ENCODE data around the gene CCDC92. TPM values are rescaled to one million over a fixed set of nuclear protein-coding genes. Genes with fewer than 3 reads are reported as not detected.
A peak's percentile ranks its signal among the peaks of the same experiment; 100 is the strongest.

Gene CCDC92
- polyA plus RNA-seq: 36.2 TPM
- long read RNA-seq, donor 1, full-length matches to known transcripts: 6 of 22 reads
- long read RNA-seq, donor 1, partial matches to known transcripts: 0 of 22 reads
- long read RNA-seq, donor 1, other reads (novel, unspliced or antisense): 16 of 22 reads
- long read RNA-seq, donor 2, transcript CCDC92-201 (5 exons, 2,787 nt): major isoform, 10 of 18 reads
- long read RNA-seq, donor 2, partial matches to known transcripts: 8 of 18 reads
- long read RNA-seq, donor 2, other reads (novel, unspliced or antisense): 0 of 18 reads
- long read RNA-seq, donor 3: 0 reads
- long read RNA-seq, donor 4, full-length matches to known transcripts: 2 of 2 reads
- long read RNA-seq, donor 4, partial matches to known transcripts: 0 of 2 reads
- long read RNA-seq, donor 4, other reads (novel, unspliced or antisense): 0 of 2 reads
- long read RNA-seq, donor 5, partial matches to known transcripts: 0 of 4 reads
- long read RNA-seq, donor 5, other reads (novel, unspliced or antisense): 0 of 4 reads
- long read RNA-seq, donor 6, full-length matches to known transcripts: 10 of 70 reads
- long read RNA-seq, donor 6, partial matches to known transcripts: 25 of 70 reads
- long read RNA-seq, donor 6, other reads (novel, unspliced or antisense): 35 of 70 reads
- long read RNA-seq, donor 7, transcript CCDC92-201 (5 exons, 2,787 nt): major isoform, 7 of 8 reads
- long read RNA-seq, donor 7, partial matches to known transcripts: 0 of 8 reads
- long read RNA-seq, donor 7, other reads (novel, unspliced or antisense): 0 of 8 reads
- long read RNA-seq, donor 8, full-length matches to known transcripts: 15 of 15 reads
- long read RNA-seq, donor 8, partial matches to known transcripts: 0 of 15 reads
- long read RNA-seq, donor 8, other reads (novel, unspliced or antisense): 0 of 15 reads
- long read RNA-seq, donor 9, full-length matches to known transcripts: 5 of 12 reads
- long read RNA-seq, donor 9, partial matches to known transcripts: 7 of 12 reads
- long read RNA-seq, donor 9, other reads (novel, unspliced or antisense): 0 of 12 reads
- long read RNA-seq, donor 10, full-length matches to known transcripts: 14 of 62 reads
- long read RNA-seq, donor 10, partial matches to known transcripts: 31 of 62 reads
- long read RNA-seq, donor 10, other reads (novel, unspliced or antisense): 17 of 62 reads
- long read RNA-seq, donor 11, full-length matches to known transcripts: 11 of 11 reads
- long read RNA-seq, donor 11, partial matches to known transcripts: 0 of 11 reads
- long read RNA-seq, donor 11, other reads (novel, unspliced or antisense): 0 of 11 reads

- peak; percentile 96 to 98 for DNase-seq
- no CpG with 5 or more reads among the region's 138 CpGs for WGBS (ENCODE audit: insufficient coverage, low lambda C conversion rate)
- peak within 1 kb of the TSS; percentile 63 for H3K4me3 ChIP-seq (ENCODE audit: low read length)
Observed at GRCh38 chr12:123972457-123973401, at the start of gene CCDC92, which contains the start of gene ZNF664. CCDC92 (minus strand) TSS chr12:123972831; CDS start chr12:123944305, 28,526 bp downstream. ZNF664 (plus strand) TSS chr12:123973215; CDS start chr12:124012145, 38,930 bp downstream.

GRCh38 chr12:124022161-124022560 lies 49.5 kb upstream of the CCDC92 start:
- Histone ChIP-seq H3K36me3 (ENCODE audit: control insufficient read depth, insufficient read depth, low read length) (no peaks in the 10 kb centered on the region), H3K4me1 (ENCODE audit: control insufficient read depth, insufficient read depth, low read length) (no peaks in the 10 kb centered on the region), H3K9me3 (ENCODE audit: control insufficient read depth, low read depth, low read length) (no peaks in the 10 kb centered on the region), H3K4me3 (ENCODE audit: low read length) (no peak overlapping the region), H3K27ac (ENCODE audit: low read length) (no peak overlapping the region), H3K27me3 (ENCODE audit: control insufficient read depth, insufficient read depth, low read length) (no peaks in the 10 kb centered on the region)
- DNase-seq: no peak
- 100% methylated on average over 2 of the region's 3 CpGs for WGBS (ENCODE audit: insufficient coverage, low lambda C conversion rate)

More at GRCh38 chr12:123972457-123973401, at the start of gene CCDC92, which contains the start of gene ZNF664:
- H3K9me3 ChIP-seq (ENCODE audit: control insufficient read depth, low read depth, low read length): no peaks in the 10 kb centered on the region
- H3K27me3 ChIP-seq (ENCODE audit: control insufficient read depth, insufficient read depth, low read length): no peaks in the 10 kb centered on the region
- peak within 1 kb of the TSS; percentile 87 for H3K27ac ChIP-seq (ENCODE audit: low read length)
- H3K4me1 ChIP-seq (ENCODE audit: control insufficient read depth, insufficient read depth, low read length): peaks cover 3% of the 10 kb centered on the region
- peaks cover 14% of the 10 kb centered on the region for H3K36me3 ChIP-seq (ENCODE audit: control insufficient read depth, insufficient read depth, low read length)

GRCh38 chr12:124021007-124021406 lies 48.4 kb upstream of the CCDC92 start:
- H3K27ac ChIP-seq (ENCODE audit: low read length): no peak overlapping the region
- no peak overlapping the region for H3K4me3 ChIP-seq (ENCODE audit: low read length)

GRCh38 chr12:124020514-124020949 lies 47.9 kb upstream of the CCDC92 start:
- Histone ChIP-seq H3K27me3 (ENCODE audit: control insufficient read depth, insufficient read depth, low read length) (no peaks in the 10 kb centered on the region), H3K36me3 (ENCODE audit: control insufficient read depth, insufficient read depth, low read length) (no peaks in the 10 kb centered on the region), H3K4me3 (ENCODE audit: low read length) (no peak overlapping the region), H3K4me1 (ENCODE audit: control insufficient read depth, insufficient read depth, low read length) (peaks cover 13% of the 10 kb centered on the region), H3K27ac (ENCODE audit: low read length) (no peak overlapping the region), H3K9me3 (ENCODE audit: control insufficient read depth, low read depth, low read length) (no peaks in the 10 kb centered on the region)
- no CpG with 5 or more reads among the region's 2 CpGs for WGBS (ENCODE audit: insufficient coverage, low lambda C conversion rate)
- DNase-seq: no peak

More at GRCh38 chr12:124021007-124021406, 48.4 kb upstream of the CCDC92 start:
- H3K9me3 ChIP-seq (ENCODE audit: control insufficient read depth, low read depth, low read length): no peaks in the 10 kb centered on the region
- peaks cover 10% of the 10 kb centered on the region for H3K4me1 ChIP-seq (ENCODE audit: control insufficient read depth, insufficient read depth, low read length)
- no CpG with 5 or more reads among the region's 3 CpGs for WGBS (ENCODE audit: insufficient coverage, low lambda C conversion rate)
- DNase-seq: no peak
- H3K27me3 ChIP-seq (ENCODE audit: control insufficient read depth, insufficient read depth, low read length): no peaks in the 10 kb centered on the region
- H3K36me3 ChIP-seq (ENCODE audit: control insufficient read depth, insufficient read depth, low read length): no peaks in the 10 kb centered on the region

- H3K9me3 ChIP-seq (ENCODE audit: control insufficient read depth, low read depth, low read length): no peaks in the 10 kb centered on the region
- peaks cover 17% of the 10 kb centered on the region for H3K4me1 ChIP-seq (ENCODE audit: control insufficient read depth, insufficient read depth, low read length)
- H3K4me3 ChIP-seq (ENCODE audit: low read length): no peak overlapping the region
- DNase-seq: no peak
- no peaks in the 10 kb centered on the region for H3K27me3 ChIP-seq (ENCODE audit: control insufficient read depth, insufficient read depth, low read length)
- no peak overlapping the region for H3K27ac ChIP-seq (ENCODE audit: low read length)
- no peaks in the 10 kb centered on the region for H3K36me3 ChIP-seq (ENCODE audit: control insufficient read depth, insufficient read depth, low read length)
Observed at GRCh38 chr12:124019115-124019514, 46.5 kb upstream of the CCDC92 start.

- no peaks in the 10 kb centered on the region for H3K27me3 ChIP-seq (ENCODE audit: control insufficient read depth, insufficient read depth, low read length)
- H3K9me3 ChIP-seq (ENCODE audit: control insufficient read depth, low read depth, low read length): no peaks in the 10 kb centered on the region
- no CpG with 5 or more reads among the region's 2 CpGs for whole genome bisulfite sequencing (ENCODE audit: insufficient coverage, low lambda C conversion rate)
- peaks cover 4% of the 10 kb centered on the region for H3K36me3 ChIP-seq (ENCODE audit: control insufficient read depth, insufficient read depth, low read length)
- no peak for DNase-seq
- no peak overlapping the region for H3K4me3 ChIP-seq (ENCODE audit: low read length)
- peaks cover 17% of the 10 kb centered on the region for H3K4me1 ChIP-seq (ENCODE audit: control insufficient read depth, insufficient read depth, low read length)
- no peak overlapping the region for H3K27ac ChIP-seq (ENCODE audit: low read length)
Observed at GRCh38 chr12:124018539-124018938, 45.9 kb upstream of the CCDC92 start.

- no CpG with 5 or more reads among the region's 2 CpGs for WGBS (ENCODE audit: insufficient coverage, low lambda C conversion rate)
- no peaks in the 10 kb centered on the region for H3K9me3 ChIP-seq (ENCODE audit: control insufficient read depth, low read depth, low read length)
- H3K4me3 ChIP-seq (ENCODE audit: low read length): no peak overlapping the region
- H3K27ac ChIP-seq (ENCODE audit: low read length): peak overlapping the region; percentile 78
- no peaks in the 10 kb centered on the region for H3K27me3 ChIP-seq (ENCODE audit: control insufficient read depth, insufficient read depth, low read length)
- no peak for DNase-seq
- peaks cover 17% of the 10 kb centered on the region for H3K36me3 ChIP-seq (ENCODE audit: control insufficient read depth, insufficient read depth, low read length)
- peaks cover 20% of the 10 kb centered on the region for H3K4me1 ChIP-seq (ENCODE audit: control insufficient read depth, insufficient read depth, low read length)
Observed at GRCh38 chr12:124017064-124017463, 44.4 kb upstream of the CCDC92 start.

- peak; percentile 73 to 80 for DNase-seq
- H3K9me3 ChIP-seq (ENCODE audit: control insufficient read depth, low read depth, low read length): no peaks in the 10 kb centered on the region
- WGBS (ENCODE audit: insufficient coverage, low lambda C conversion rate): no CpG with 5 or more reads among the region's 13 CpGs
- no peak overlapping the region for H3K4me3 ChIP-seq (ENCODE audit: low read length)
- H3K4me1 ChIP-seq (ENCODE audit: control insufficient read depth, insufficient read depth, low read length): peaks cover 24% of the 10 kb centered on the region
- peak overlapping the region; percentile 78 for H3K27ac ChIP-seq (ENCODE audit: low read length)
- H3K27me3 ChIP-seq (ENCODE audit: control insufficient read depth, insufficient read depth, low read length): no peaks in the 10 kb centered on the region
- H3K36me3 ChIP-seq (ENCODE audit: control insufficient read depth, insufficient read depth, low read length): peaks cover 22% of the 10 kb centered on the region
Observed at GRCh38 chr12:124015494-124016461, 43.1 kb upstream of the CCDC92 start.
